ENCODE data around the gene PIGQ.

GRCh38 chr16:574021-574760 lies 4.4 kb downstream of the PIGQ start:
- no peak for TF ChIP-seq EZH2 (IDR thresholded peaks at IDR 0.05; ENCODE audit: low read depth, low read length, severe bottlenecking)
- TF ChIP-seq ZNF274 (IDR thresholded peaks at IDR 0.05; ENCODE audit: borderline replicate concordance, extremely low read depth, low read length) = no peak
- TF ChIP-seq CTCF (IDR thresholded peaks at IDR 0.05; ENCODE audit: control extremely low read depth in 1 of 3, insufficient read depth in 1 of 3, low read depth in 1 of 3, low read length in 3 of 3) = no peak
- no peak for TF ChIP-seq RFX5 (IDR thresholded peaks at IDR 0.05; ENCODE audit: borderline replicate concordance, low read depth, low read length)
- no peak for TF ChIP-seq EP300 (IDR thresholded peaks at IDR 0.05; ENCODE audit: borderline replicate concordance in 1 of 2, low read depth in 2 of 2, low read length in 2 of 2)
- no peak for TF ChIP-seq JUN (IDR thresholded peaks at IDR 0.05; ENCODE audit: low read depth, low read length)
- TF ChIP-seq POLR2A (IDR thresholded peaks at IDR 0.05; ENCODE audit: control extremely low read depth in 1 of 2, low read depth in 2 of 2, low read length in 2 of 2) = no peak

Measured in H1 (cell line).